ENCODE results near the gene FANCE.
A peak's percentile ranks its signal among the peaks of the same experiment; 100 is the strongest.
"Not testable (repeated sequence)": the region's sequence is repeated elsewhere in the genome, so short reads cannot be mapped to it uniquely, and the experiment has no call there.

The FANCE gene

GRCh38 chr6:35452183-35453090, at the start of gene FANCE:
Gene FANCE (plus strand): TSS chr6:35452338. CDS start chr6:35452546, 208 bp downstream.
- peak; percentile 30 for DNase-seq

DNA sequence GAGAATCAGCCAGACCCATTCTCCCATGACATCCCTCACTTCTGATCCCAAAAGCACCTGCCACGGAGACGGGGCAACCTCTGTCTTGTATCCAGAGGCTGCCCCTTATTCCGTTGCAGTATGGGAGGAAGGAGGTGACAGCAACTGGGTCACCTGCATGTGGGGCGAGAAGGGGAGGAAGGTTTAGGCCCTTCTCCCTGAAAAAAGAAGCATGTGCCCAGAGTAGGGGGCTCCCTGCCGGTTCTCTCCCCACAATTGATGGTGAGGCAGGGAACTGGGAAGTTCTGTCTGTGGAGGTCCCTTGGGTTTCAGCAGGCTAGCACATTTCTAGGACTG, 49.3 kb upstream of the FANCE start:
- no peak for DNase-seq

GRCh38 chr6:35403544-35404442, 48.3 kb upstream of the FANCE start:
- no peak for DNase-seq

GRCh38 chr6:35406711-35407485, 45.2 kb upstream of the FANCE start:
- DNase-seq: no peak

DNA sequence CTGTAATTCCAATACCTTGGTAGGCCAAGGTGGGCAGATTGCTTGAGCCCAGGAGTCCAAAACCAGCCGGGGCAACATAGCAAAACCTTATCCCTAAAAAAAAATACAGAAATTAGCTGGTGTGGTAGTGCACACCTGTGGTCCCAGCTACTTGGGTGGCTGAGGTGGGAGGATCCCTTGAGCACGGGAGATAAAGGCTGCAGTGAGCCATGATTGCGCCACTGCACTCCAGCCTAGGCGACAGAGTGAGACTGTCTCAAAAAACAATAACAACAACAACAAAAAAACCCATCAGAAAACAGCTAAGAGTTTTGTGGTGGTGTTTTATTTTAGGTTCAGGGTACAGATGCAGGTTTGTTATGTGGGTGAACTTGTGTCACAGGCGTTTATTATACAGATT, 42.9 kb upstream of the FANCE start:
- no peak for DNase-seq

- DNase-seq: no peak
Measured at GRCh38 chr6:35410131-35410530, 42.0 kb upstream of the FANCE start.

- DNase-seq: no peak
Measured at GRCh38 chr6:35411066-35411465, 41.1 kb upstream of the FANCE start.

DNA sequence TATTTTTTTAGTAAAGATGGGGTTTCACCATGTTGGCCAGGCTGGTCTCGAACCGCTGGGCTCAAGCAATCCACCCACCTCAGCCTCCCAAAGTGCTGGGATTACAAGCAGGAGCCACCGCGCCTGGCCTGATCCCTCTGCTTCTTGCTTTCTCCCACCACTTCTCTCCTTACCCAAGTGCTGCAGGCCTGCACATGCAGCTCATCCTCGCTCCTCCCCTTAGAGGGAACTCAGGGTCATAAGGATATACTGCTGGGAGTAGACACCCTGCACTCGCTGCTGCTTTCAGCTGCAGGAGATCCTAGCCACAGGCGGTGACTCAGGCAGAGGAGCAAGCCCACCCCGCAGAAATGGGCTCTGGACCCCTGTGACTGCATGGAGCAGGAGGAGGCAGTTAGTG, 40.0 kb upstream of the FANCE start:
- DNase-seq: no peak

DNA sequence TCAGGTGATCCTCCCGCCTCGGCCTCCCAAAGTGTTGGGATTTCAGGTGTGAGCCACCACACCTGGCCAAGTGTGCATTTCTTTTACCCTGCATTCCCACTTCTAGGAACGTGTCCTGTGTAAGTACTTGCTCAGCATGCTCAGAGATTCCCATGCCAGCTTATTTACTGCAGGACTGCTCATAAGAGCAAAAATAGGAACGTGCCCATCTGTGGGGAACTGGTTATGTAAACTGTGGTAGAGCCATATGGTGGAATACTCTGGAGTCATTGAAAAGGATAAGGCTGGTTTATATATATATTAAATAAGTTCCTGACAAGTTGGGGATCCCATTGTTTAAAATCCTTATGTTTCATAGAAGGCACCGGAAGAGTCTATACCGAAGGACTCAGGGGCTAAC, 38.2 kb upstream of the FANCE start:
- no peak for DNase-seq

- peak; percentile 84 for DNase-seq
Measured at GRCh38 chr6:35415065-35415891, 36.9 kb upstream of the FANCE start.

DNA sequence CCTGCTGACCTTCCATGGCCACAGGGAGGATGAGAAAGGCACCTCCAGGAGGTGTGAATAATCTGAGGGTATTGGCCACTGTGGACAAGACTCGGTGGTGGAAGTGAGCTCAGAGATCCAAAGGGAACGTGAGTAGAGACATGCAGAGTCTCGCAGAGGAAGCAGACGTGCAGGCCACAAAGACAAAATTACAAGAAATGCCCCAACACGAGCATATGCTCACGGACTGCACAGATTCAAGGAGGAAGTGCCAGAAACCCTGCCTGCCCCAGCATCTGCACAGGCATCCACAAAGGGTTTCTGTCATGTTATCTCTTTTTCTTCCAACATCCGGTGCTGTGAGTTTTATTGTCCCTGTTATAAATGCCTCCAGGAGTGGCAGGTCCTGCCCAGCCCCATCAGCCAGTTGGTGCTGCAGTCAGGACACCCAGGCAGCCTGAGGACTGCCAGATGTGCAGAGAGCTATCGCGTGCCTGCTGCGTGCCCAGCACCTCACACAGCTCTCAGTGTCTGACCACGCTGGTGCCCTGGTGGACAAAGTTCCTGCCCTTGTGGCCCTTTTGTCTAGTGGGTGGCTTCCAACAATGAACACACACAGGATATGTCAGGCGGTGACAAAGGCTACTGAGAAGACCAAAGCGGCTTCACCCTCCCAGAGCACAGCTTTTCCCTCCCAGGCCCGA, 34.0 kb upstream of the FANCE start:
- DNase-seq: no peak

- no peak for DNase-seq
Measured at GRCh38 chr6:35419417-35419816, 32.7 kb upstream of the FANCE start.

GRCh38 chr6:35419961-35420360, 32.2 kb upstream of the FANCE start:
- no peak for DNase-seq

GRCh38 chr6:35425284-35425683, 26.9 kb upstream of the FANCE start:
- no peak for DNase-seq

DNA sequence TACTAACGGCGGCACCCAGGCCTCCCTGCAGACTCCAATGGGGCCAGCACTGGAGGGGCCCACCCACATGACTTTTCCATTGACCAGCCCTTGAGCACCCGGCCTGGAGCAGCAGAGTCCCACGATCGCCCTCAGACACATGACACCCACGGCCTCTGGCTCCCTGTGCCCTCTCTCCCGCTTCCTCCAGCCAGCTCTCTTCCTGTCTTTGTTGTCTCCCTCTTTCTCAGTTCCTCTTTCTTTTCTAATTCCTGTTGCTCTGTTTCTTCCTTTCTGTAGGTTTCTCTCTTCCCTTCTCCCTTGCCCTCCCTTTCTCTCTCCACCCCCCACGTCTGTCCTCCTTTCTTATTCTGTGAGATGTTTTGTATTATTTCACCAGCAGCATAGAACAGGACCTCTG, 26.1 kb upstream of the FANCE start:
- DNase-seq: no peak

DNA sequence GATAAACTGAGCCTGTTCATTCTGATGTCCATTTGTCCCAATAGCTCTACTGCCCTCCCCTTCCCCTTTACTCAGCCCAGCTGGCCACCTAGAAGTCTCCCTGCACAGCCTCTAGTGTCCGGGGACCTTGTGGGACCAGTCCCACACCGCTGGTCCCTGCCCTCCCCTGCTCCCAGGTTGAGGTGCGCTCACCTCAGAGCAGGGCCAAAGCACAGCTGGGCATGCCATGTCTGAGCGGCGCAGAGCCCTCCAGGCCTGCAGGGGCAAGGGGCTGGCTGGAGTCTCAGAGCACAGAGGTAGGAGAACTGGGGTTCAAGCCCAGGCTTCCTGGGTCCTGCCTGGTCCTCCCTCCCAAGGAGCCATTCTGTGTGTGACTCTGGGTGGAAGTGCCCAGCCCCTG, 24.7 kb upstream of the FANCE start:
- no peak for DNase-seq

DNA sequence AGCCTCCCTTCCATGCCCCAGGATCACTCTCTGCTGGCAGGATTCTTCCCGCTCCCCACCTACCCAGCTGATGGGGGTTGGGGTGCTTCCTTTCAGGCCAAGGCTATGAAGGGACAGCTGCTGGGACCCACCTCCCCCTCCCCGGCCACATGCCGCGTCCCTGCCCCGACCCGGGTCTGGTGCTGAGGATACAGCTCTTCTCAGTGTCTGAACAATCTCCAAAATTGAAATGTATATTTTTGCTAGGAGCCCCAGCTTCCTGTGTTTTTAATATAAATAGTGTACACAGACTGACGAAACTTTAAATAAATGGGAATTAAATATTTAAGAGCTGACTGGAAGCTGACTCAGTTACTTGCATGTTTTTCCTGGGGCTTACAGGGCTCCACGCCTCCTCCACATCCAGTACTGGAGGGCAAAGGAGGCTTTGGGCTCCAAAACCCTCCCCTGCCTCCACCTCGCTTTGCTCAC, 24.3 kb upstream of the FANCE start:
- DNase-seq: no peak

GRCh38 chr6:35428421-35429149, 23.6 kb upstream of the FANCE start:
- DNase-seq: no peak

DNA sequence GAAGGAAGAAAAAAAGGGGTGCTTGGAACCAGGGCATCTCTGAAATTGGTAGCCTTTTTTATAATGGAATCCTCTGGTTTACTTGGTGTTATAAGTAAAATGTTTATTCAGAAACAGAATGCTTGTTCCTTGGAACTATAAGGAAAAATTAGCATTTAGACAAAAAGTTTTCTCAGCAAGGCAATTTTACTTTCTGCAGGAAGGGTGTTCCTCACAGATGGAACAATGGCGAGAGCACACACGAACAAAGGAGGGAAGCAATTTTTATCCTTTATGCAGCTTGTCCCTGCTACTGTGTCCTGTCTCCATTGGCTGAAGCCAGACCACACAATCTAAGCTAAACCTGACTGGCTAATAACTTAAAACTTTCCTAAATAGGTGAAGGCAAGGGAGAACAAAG, 22.7 kb upstream of the FANCE start:
- DNase-seq: no peak

DNA sequence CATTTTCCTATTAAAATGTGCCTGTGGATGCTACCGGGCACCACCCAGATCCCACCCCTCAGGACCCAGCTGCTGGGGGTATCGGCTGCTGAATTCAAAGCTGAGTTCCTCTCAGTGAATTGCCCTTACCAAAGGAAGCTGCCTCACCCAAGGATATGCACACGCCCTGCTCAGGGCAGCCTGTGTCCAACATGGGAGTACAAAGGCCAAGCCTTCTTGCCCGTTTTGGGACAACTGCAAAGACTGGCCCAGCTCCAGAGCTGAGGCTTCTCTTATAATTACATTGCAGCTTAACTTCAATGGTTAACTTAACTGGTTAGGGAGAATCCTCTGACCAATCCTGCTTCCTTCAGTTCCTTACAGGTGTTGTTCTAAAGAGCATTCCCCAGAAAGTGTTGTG, 19.8 kb upstream of the FANCE start:
- DNase-seq: no peak

- DNase-seq: not testable (repeated sequence)
Measured at GRCh38 chr6:35432702-35433101, 19.4 kb upstream of the FANCE start.
